Heart right ventricle (tissue), 16 donors: ENCODE data around the gene GDI2. TPM values are rescaled to one million over a fixed set of nuclear protein-coding genes. Genes with fewer than 3 reads are reported as not detected.
A peak's percentile ranks its signal among the peaks of the same experiment; 100 is the strongest.

Source experiments
- ATAC-seq, 8 donors: fragments of 200-7000 bp; cut with Tn5 transposase; one replicate each; pipeline ENCODE4 v1.9.1; 2020; ENCODE audit warnings: mild to moderate bottlenecking in 8 of 8, moderate library complexity in 8 of 8, moderate number of reproducible peaks in 1 of 8
- DNase-seq, 2 donors: peaks; one replicate each; pipeline ENCODE4 v3.0.0-alpha.2; 2020
- H3K27ac ChIP-seq, 10 donors: fragments of 200-600 bp; sonication (generic) in 2 of 10; one replicate each; pipeline versions ENCODE4 v1.5.0 to v1.8.0; 2020 to 2022; ENCODE audit warnings: mild to moderate bottlenecking in 3 of 10
- H3K27me3 ChIP-seq, 7 donors: fragments of 200-600 bp; one replicate each; pipeline ENCODE4 v1.8.0; 2021 to 2022; ENCODE audit warnings: mild to moderate bottlenecking in 2 of 7
- H3K36me3 ChIP-seq, 9 donors: fragments of 200-600 bp; sonication (generic) in 1 of 9; one replicate each; pipeline versions ENCODE4 v1.5.0 to v1.8.0; 2020 to 2022; ENCODE audit warnings: mild to moderate bottlenecking in 2 of 9
- H3K4me1 ChIP-seq, 9 donors: fragments of 200-600 bp; sonication (generic) in 1 of 9; one replicate each; pipeline versions ENCODE4 v1.5.0 to v1.8.0; 2020 to 2022; ENCODE audit warnings: mild to moderate bottlenecking in 4 of 9
- H3K4me3 ChIP-seq, 10 donors: fragments of 200-600 bp; sonication (generic) in 2 of 10; one replicate each; pipeline versions ENCODE4 v1.5.0 to v1.8.0; 2020 to 2022; ENCODE audit warnings: mild to moderate bottlenecking in 7 of 10, moderate library complexity in 2 of 10
- H3K9me3 ChIP-seq, 11 donors: fragments of 200-600 bp in 10 of 11; sonication (generic) in 2 of 11; one replicate each; pipeline versions ENCODE4 v1.5.0 to v1.8.0; 2013 to 2022; ENCODE audit warnings: mild to moderate bottlenecking in 2 of 11, control low read depth in 1 of 11, moderate library complexity in 1 of 11
- whole genome bisulfite sequencing, 2 donors: extraction: QIAGEN DNeasy Blood & Tissue Kit; methylation state at CpG; one replicate each; pipeline ENCODE4 v1.1.7; 2013; ENCODE audit warnings: inconsistent platforms in 1 of 2; 5-methylcytosine and 5-hydroxymethylcytosine counted together
- intact Hi-C, 10 donors: fragments of 100-400 bp; cut with DNase I; formaldehyde crosslinking; loops; one replicate each; pipeline versions ENCODE4 v1.11.1 to v1.14.2; 2022
- polyA plus RNA-seq, 2 donors: library from polyadenylated mRNA; stranded (reverse); fragments of 200-250 nt; gene quantifications; one replicate each; pipeline ENCODE4 v1.2.3, GENCODE V29; 2013
- total RNA-seq, 10 donors: library from RNA; stranded (reverse); fragmentation: NEBNext Ultra II Directional in 3 of 10; extraction: Animal tissue kit (Norgen Biotek cat#: 25700) in 3 of 10; gene quantifications; one replicate each; pipeline versions ENCODE4 v1.2.1 to v1.2.4, GENCODE V29; 2021 to 2023
- TF ChIP-seq, protein P1 (sequence below), 9 donors: fragments of 200-600 bp; sonication (generic) in 2 of 9; IDR thresholded peaks; one replicate each; pipeline versions ENCODE4 v1.5.0 to v1.8.0; 2021 to 2022; ENCODE audit warnings: antibody characterized with exemption in 9 of 9, mild to moderate bottlenecking in 5 of 9, moderate library complexity in 1 of 9
- donor health status: Arrhythmogenic right ventricular cardiomyopathy.
- donor health status: ischemic (EF 13 %, LVEDD 7.1; RV severe dilation, severe dysfunction).
- donor health status: healthy with polysubstance abuse.
- donor health status: DM: no; HTN: yes; CAD: no.
- donor health status: DM: no; HTN: no; CAD: no.
- donor health status: ischemic (EF 25% LVEDD 6.9; RV normal size, moderate dysfunction).
- donor health status: ischemic (EF 25% LVEDD 5.7; RV mildly dilated, moderate dysfunction).
- donor health status: healthy.
- donor health status: DM: yes; HTN: yes; CAD: no.
- donor health status: Ischemic cardiomyopathy.
- donor health status: ischemic (EF 35%, LVEDD 5.7; RV mildly dilated, moderate dysfunction).
- donor health status: nonischemic (EF 11% LVEDD 7.7; RV severe dilation, severe dysfunction).
- donor health status: DM: yes; HTN: yes; CAD: no.
- donor health status: PGD.
- donor health status: ischemic (EF 29% LVEDD 5.4; RV normal size, mild dysfunction).
- donor health status: nonischemic (EF 23%, LVEDD 6.1; RV moderate dilation, normal function).

Gene GDI2
- total and polyA plus RNA-seq, 12 donors = 21.8 to 145 (median 101) TPM

DNA sequence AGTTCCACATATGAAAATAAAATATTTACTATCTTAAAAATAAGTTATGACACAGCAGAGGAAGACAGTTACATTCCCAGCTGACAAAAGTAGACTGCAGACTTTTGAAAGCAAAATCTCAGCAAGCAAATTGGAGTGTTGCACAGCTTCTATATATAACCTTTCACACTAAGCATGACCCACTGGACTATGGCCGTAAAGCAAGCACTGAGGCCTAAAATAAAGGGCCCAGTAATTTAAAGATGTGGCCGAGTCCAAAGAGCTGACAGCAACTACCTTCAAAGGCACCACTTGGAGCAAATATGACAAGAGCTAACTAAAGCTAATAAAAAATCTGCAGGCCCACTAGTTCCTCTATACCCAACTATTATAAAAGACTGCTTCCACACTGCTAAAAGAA lies 6.5 kb downstream of the GDI2 start:
- Histone ChIP-seq H3K27ac (peak overlapping the region in 7 of 10 donors; percentile 4 to 66 (median 42)), H3K36me3 (peaks cover 0 to 26% (median 0%) of the 10 kb centered on the region in 9 donors), H3K27me3 (no peaks in the 10 kb centered on the region), H3K4me1 (peaks cover 0 to 79% (median 54%) of the 10 kb centered on the region in 9 donors), H3K9me3 (no peaks in the 10 kb centered on the region), H3K4me3 (no peak overlapping the region)
- ATAC-seq (peak in 5 of 8 donors; percentile 39 to 67 (median 44)), DNase-seq (no peak)
- intact Hi-C loops = no loop called here
- TF ChIP-seq, protein P1, sequence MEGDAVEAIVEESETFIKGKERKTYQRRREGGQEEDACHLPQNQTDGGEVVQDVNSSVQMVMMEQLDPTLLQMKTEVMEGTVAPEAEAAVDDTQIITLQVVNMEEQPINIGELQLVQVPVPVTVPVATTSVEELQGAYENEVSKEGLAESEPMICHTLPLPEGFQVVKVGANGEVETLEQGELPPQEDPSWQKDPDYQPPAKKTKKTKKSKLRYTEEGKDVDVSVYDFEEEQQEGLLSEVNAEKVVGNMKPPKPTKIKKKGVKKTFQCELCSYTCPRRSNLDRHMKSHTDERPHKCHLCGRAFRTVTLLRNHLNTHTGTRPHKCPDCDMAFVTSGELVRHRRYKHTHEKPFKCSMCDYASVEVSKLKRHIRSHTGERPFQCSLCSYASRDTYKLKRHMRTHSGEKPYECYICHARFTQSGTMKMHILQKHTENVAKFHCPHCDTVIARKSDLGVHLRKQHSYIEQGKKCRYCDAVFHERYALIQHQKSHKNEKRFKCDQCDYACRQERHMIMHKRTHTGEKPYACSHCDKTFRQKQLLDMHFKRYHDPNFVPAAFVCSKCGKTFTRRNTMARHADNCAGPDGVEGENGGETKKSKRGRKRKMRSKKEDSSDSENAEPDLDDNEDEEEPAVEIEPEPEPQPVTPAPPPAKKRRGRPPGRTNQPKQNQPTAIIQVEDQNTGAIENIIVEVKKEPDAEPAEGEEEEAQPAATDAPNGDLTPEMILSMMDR (IDR thresholded peaks at IDR 0.05) = no peak
- 45 to 46% methylated on average over 2 of the region's 2 CpGs for WGBS, 2 donors

DNA sequence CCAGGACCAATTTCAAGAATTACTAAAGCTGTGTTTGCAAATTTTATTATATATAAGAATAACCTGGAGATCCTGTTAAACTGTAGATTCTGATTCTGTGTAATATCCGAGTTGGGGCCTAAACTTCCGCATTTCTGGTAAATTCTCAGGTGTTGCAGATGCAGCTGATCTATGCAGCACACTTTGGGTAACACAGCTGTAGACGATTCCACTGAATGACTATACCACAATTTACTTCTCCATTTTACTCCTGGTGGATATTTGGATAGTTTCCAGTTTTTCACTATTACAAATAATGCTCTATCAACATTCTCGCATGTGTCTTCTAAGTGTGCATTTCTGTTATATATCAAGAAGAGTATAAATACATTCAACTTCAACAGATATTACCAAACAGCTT lies 7.5 kb downstream of the GDI2 start:
- no peak overlapping the region for H3K27ac ChIP-seq
- H3K9me3 ChIP-seq = no peaks in the 10 kb centered on the region
- 78 to 81% methylated on average over 4 of the region's 4 CpGs for WGBS, 2 donors
- no peak overlapping the region for H3K4me3 ChIP-seq
- H3K4me1 ChIP-seq = peaks cover 0 to 69% (median 47%) of the 10 kb centered on the region in 9 donors
- TF ChIP-seq, protein P1 (IDR thresholded peaks at IDR 0.05) = no peak
- intact Hi-C loops = no loop called here
- DNase-seq = no peak
- no peak for ATAC-seq
- H3K27me3 ChIP-seq = no peaks in the 10 kb centered on the region
- H3K36me3 ChIP-seq = peaks cover 0 to 27% (median 0%) of the 10 kb centered on the region in 9 donors

DNA sequence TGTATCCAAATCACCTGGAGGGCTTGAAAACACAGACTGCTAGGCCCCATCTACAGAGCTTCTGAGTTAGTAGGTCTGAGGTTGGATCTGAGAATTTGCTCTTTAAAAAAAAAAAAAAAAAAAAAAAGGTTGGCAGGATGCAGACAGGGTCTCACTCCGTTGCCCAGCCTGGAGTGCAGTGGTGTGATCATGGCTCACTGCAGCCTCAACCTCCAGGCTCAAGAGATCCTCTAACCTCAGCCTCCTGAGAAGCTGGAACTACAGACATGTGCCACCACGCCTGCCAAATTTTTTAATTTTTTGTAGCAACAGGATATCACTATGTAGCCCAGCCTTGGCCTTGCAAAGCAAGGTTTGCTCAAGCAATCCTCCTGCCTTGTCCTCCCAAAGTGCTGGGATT lies 8.0 kb downstream of the GDI2 start:
- intact Hi-C loops = no loop called here
- WGBS, 2 donors = 84 to 88% methylated on average over 2 of the region's 2 CpGs

DNA sequence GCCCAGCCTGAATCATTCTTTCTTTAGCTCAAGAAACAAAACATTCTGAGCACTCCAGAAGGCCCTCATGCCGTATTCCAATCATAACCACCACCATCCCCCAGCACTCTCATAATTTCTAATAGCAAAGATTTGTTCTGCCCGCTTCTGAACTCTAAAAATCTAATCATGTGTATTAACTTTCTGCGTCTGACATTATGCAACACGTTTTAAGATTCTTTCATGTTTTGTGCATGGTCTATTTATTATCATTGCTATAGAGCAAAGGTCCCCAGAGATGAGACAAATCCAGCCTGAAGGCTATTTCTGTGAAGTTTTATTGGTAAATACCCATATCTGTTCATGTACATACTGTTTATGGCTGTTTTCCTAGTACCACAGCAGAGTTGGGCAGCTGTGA lies 8.8 kb downstream of the GDI2 start:
- intact Hi-C loops = no loop called here
- Histone ChIP-seq H3K36me3 (peaks cover 0 to 40% (median 5%) of the 10 kb centered on the region in 9 donors), H3K4me3 (no peak overlapping the region), H3K9me3 (no peaks in the 10 kb centered on the region), H3K27me3 (no peaks in the 10 kb centered on the region), H3K4me1 (peaks cover 0 to 56% (median 34%) of the 10 kb centered on the region in 9 donors), H3K27ac (no peak overlapping the region)
- TF ChIP-seq, protein P1 (IDR thresholded peaks at IDR 0.05) = no peak
- WGBS, 2 donors = 85 to 92% methylated on average over 4 of the region's 4 CpGs
- ATAC-seq (no peak), DNase-seq (no peak)

More for the DNA sequence above, 8.0 kb downstream of the GDI2 start:
- ATAC-seq = no peak
- H3K4me3 ChIP-seq = no peak overlapping the region
- H3K4me1 ChIP-seq = peaks cover 0 to 65% (median 43%) of the 10 kb centered on the region in 9 donors
- TF ChIP-seq, protein P1 (IDR thresholded peaks at IDR 0.05) = no peak
- H3K27me3 ChIP-seq = no peaks in the 10 kb centered on the region
- no peak overlapping the region for H3K27ac ChIP-seq
- no peaks in the 10 kb centered on the region for H3K9me3 ChIP-seq
- peaks cover 0 to 31% (median 0%) of the 10 kb centered on the region in 9 donors for H3K36me3 ChIP-seq
- no peak for DNase-seq
